ENCODE data around the gene MAP3K21. TPM values are rescaled to one million over a fixed set of nuclear protein-coding genes. Genes with fewer than 3 reads are reported as not detected.

MAP3K21 gene
- total RNA-seq, 4 donors from 2014 or later, result 6.3 to 14.1 (median 8.9) TPM

DNA sequence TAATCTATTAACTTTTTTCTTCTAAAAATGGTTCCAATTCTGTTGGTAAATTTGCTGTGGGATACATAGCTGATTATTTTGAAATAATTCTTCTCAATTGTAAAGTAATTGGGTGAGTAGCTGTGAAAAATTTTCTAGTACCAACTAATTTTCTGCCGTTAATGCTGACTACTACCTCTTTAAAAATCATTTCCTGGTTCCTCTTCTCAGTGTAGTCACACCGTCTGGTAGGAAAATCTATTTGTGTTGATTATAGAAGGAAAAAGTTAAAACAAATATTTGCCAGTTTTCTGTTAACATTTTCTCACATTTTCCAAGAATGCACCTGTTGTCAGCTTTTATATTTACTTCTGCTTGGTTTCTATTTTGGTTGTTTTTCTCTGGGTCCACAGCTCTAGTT lies 82.0 kb downstream of the MAP3K21 start:
- TF ChIP-seq POLR2A (IDR thresholded peaks at IDR 0.05) (no peak), POLR2AphosphoS5 (IDR thresholded peaks at IDR 0.05) (no peak), EP300 (IDR thresholded peaks at IDR 0.05) (no peak)
- TF ChIP-seq, protein P1, sequence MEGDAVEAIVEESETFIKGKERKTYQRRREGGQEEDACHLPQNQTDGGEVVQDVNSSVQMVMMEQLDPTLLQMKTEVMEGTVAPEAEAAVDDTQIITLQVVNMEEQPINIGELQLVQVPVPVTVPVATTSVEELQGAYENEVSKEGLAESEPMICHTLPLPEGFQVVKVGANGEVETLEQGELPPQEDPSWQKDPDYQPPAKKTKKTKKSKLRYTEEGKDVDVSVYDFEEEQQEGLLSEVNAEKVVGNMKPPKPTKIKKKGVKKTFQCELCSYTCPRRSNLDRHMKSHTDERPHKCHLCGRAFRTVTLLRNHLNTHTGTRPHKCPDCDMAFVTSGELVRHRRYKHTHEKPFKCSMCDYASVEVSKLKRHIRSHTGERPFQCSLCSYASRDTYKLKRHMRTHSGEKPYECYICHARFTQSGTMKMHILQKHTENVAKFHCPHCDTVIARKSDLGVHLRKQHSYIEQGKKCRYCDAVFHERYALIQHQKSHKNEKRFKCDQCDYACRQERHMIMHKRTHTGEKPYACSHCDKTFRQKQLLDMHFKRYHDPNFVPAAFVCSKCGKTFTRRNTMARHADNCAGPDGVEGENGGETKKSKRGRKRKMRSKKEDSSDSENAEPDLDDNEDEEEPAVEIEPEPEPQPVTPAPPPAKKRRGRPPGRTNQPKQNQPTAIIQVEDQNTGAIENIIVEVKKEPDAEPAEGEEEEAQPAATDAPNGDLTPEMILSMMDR (IDR thresholded peaks at IDR 0.05), result no peak
- H3K4me1 ChIP-seq, result peaks cover 2% of the 10 kb centered on the region
- no peaks in the 10 kb centered on the region for H3K36me3 ChIP-seq
- H3K27me3 ChIP-seq, result no peaks in the 10 kb centered on the region
- no peak for DNase-seq (ENCODE audit: low spot score in 2 of 2)
- no peak overlapping the region for H3K4me3 ChIP-seq
- H3K9me3 ChIP-seq, result no peaks in the 10 kb centered on the region
- H3K27ac ChIP-seq, result no peak overlapping the region
- 56% methylated on average over 2 of the region's 2 CpGs for WGBS

DNA sequence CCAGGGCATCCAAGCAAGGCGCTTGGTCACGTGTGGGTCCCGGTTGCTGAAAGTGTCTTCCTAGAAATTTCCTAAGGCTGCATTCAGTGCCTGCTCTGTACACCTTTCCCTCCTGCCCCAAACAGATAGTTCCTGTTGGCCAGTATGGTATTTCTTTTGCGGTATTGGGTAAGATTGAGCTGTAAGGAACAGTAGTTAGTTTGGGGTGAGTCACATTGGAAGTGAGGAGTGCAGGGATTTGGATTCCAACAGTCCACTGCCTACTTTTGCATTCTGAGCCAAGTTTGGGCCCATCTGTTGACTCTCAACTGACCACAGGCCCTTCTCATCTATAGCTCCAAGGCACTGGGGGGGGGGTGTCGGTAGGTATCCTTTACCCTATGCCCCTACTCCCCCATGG lies 83.4 kb downstream of the MAP3K21 start:
- Histone ChIP-seq H3K9me3 (no peaks in the 10 kb centered on the region), H3K36me3 (no peaks in the 10 kb centered on the region), H3K27ac (no peak overlapping the region), H3K4me1 (peaks cover 2% of the 10 kb centered on the region), H3K27me3 (no peaks in the 10 kb centered on the region), H3K4me3 (no peak overlapping the region)
- no peak for DNase-seq (ENCODE audit: low spot score in 2 of 2)
- WGBS, result 75% methylated on average over 5 of the region's 5 CpGs
- TF ChIP-seq EP300 (IDR thresholded peaks at IDR 0.05) (no peak), POLR2A (IDR thresholded peaks at IDR 0.05) (no peak), POLR2AphosphoS5 (IDR thresholded peaks at IDR 0.05) (no peak)
- TF ChIP-seq, protein P1 (IDR thresholded peaks at IDR 0.05), result no peak

DNA sequence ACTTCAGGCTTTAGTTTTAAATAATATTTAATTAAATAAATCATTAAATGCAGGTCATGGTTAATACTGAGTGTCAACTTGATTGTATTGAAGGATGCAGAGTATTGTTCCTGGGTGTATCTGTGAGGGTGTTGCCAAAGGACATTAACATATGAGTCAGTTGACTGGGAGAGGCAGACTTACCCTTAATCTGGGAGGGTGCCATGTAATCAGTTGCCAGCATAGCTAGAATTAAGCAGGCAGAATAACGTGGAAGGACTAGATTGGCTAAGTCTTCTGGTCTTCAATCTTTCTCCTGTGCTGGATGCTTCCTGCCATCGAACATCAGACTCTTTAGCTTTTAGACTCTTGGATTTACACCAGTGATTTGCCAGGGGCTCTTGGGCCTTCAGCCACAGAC lies 85.3 kb downstream of the MAP3K21 start:
- Histone ChIP-seq H3K27ac (no peak overlapping the region), H3K4me3 (no peak overlapping the region), H3K27me3 (no peaks in the 10 kb centered on the region), H3K9me3 (no peaks in the 10 kb centered on the region), H3K36me3 (no peaks in the 10 kb centered on the region), H3K4me1 (peaks cover 2% of the 10 kb centered on the region)
- WGBS, result 46% methylated on average over 2 of the region's 2 CpGs
- no peak for TF ChIP-seq POLR2A (IDR thresholded peaks at IDR 0.05)
- DNase-seq (ENCODE audit: low spot score in 2 of 2), result no peak

DNA sequence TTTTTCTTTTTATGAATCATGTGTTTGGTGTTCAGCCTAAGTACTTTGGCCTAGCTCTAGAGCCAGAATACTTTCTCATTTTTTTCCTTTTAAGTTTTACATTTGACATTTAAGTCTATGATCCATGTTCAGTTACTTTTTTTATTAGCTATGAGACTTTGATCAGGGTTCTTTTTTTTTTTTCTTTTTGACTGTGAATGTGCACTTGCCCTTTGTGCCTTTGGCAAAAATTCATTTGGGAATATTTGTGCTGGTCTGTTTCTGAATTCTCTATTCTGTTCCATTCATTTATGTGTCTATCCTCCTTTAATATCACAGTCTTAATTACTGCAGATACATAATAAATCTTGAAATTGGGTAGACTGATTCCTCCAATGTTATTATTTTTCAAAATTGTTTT lies 93.8 kb downstream of the MAP3K21 start:
- TF ChIP-seq, protein P1 (IDR thresholded peaks at IDR 0.05), result no peak
- TF ChIP-seq EP300 (IDR thresholded peaks at IDR 0.05) (no peak), POLR2A (IDR thresholded peaks at IDR 0.05) (no peak), POLR2AphosphoS5 (IDR thresholded peaks at IDR 0.05) (no peak)
- Histone ChIP-seq H3K9me3 (no peaks in the 10 kb centered on the region), H3K4me3 (no peak overlapping the region), H3K36me3 (no peaks in the 10 kb centered on the region), H3K4me1 (no peaks in the 10 kb centered on the region), H3K27me3 (no peaks in the 10 kb centered on the region), H3K27ac (no peak overlapping the region)
- DNase-seq (ENCODE audit: low spot score in 2 of 2), result no peak

DNA sequence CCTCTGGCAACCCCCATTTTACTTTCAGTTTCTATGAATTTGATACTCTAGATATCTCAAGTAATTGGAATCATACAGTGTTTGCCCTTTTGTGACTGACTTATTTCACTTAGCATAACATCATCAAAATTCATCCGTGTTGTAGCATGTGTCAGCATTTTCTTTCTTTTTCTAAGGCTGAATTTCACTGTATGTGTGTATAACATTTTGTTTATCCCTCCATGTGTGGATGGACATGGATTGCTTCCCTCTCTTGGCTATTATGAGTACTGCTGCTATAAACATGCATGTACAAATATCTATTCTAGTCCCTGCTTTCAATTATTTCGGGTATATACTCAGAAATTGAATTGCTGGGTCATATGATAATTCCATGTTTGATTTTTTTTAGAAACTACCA lies 97.3 kb downstream of the MAP3K21 start:
- no peak for DNase-seq (ENCODE audit: low spot score in 2 of 2)
- H3K4me1 ChIP-seq, result no peaks in the 10 kb centered on the region
- no peaks in the 10 kb centered on the region for H3K9me3 ChIP-seq
- H3K27ac ChIP-seq, result no peak overlapping the region
- H3K27me3 ChIP-seq, result peaks cover 5% of the 10 kb centered on the region
- no peak overlapping the region for H3K4me3 ChIP-seq
- WGBS, result 50% methylated on average over 2 of the region's 2 CpGs
- no peaks in the 10 kb centered on the region for H3K36me3 ChIP-seq
- no peak for TF ChIP-seq EP300 (IDR thresholded peaks at IDR 0.05)

DNA sequence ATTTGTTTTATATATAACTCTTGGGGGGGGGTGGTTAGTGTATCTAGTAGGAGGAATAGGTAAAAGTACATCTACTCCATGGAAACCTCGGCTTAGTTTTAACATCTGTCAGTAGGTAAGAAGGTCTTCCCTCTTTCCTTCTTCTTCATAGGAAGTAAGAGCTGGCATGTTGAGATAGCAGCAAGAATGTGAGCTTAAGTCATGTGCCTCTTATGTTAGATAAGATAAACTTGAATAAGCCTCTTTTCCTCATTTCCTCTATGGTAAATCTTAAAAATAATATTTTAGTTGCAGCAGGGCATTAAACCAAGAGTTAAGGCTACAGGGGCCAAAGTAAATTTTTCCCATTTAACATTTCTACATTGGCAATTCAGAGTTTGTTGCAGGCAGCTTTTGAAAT lies 100.4 kb downstream of the MAP3K21 start:
- DNase-seq (ENCODE audit: low spot score in 2 of 2), result no peak
- Histone ChIP-seq H3K4me3 (no peak overlapping the region), H3K36me3 (no peaks in the 10 kb centered on the region), H3K4me1 (no peaks in the 10 kb centered on the region), H3K27me3 (peaks cover 5% of the 10 kb centered on the region), H3K9me3 (no peaks in the 10 kb centered on the region), H3K27ac (no peak overlapping the region)
- no peak for TF ChIP-seq POLR2AphosphoS5 (IDR thresholded peaks at IDR 0.05)
- TF ChIP-seq, protein P1 (IDR thresholded peaks at IDR 0.05), result no peak
- TF ChIP-seq POLR2A (IDR thresholded peaks at IDR 0.05), result no peak
- TF ChIP-seq EP300 (IDR thresholded peaks at IDR 0.05), result no peak
- WGBS, result 76% methylated on average over 1 of the region's 1 CpG

All from suprapubic skin (tissue), 4 donors.